Choroid plexus epithelial cell (primary cell): Measurements from ENCODE around the gene ZFP36L1.

Experiments
- DNase-seq: peaks from one replicate; pipeline ENCODE4 v3.0.0-alpha.2; 2010; ENCODE audit warnings: low read depth
- H3K4me3 ChIP-seq: 2 replicates; pipeline ENCODE4 v1.5.1; 2011; ENCODE audit warnings: low read depth, mild to moderate bottlenecking, control low read depth, low read length, moderate library complexity
- CTCF ChIP-seq: conservative IDR thresholded peaks from 2 replicates; pipeline ENCODE4 v1.5.1; 2011; ENCODE audit warnings: low read depth, mild to moderate bottlenecking, control low read depth, inconsistent platforms, low read length, moderate library complexity

ZFP36L1 gene

GRCh38 chr14:68791902-68792677 is 777 bp downstream of the ZFP36L1 start:
- no peak for DNase-seq
- no peak for TF ChIP-seq CTCF
- peak overlapping the region; percentile 98 for H3K4me3 ChIP-seq

DNA sequence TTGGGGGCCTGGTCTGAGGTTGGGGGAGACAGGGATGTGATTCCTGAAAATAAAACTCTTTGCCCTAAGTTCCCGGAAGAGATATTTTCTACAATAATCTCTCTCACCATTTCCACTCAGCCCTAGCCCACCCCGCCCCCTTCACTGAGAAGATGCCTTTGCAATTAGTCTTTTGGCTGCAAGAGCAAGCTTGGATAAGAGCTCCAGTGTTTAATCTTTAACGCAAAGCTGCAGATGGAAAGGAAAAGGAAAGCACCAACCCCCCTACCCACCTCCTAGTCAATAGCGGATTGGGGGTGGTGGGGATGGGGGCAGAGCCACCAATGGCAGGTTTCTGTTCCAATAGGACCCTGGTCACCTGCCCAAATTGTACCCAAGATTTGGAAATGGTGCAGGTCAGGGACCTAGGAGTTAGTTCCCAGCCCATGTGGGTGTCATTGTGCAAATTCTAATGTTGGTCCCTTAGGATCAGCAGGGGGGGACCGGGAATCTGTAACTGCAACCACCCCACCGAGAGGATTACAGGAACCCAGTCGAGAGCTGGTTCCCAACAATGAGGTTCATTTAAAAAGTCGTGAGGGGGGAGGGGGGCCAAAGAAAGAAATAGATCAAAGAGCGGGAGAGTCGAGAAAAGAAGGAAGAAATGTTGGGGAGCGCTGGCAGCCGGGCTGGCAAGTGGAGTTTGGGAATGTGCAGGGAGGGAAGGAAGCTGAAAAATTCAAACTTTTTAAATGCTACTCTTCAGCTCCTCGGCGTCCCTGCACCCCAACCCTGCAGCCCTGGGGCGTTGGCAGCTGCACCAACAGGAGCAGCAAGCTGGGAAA is 1.6 kb downstream of the ZFP36L1 start:
- TF ChIP-seq CTCF = no peak
- peak overlapping the region; percentile 98 for H3K4me3 ChIP-seq
- peak; percentile 57 for DNase-seq

- TF ChIP-seq CTCF = no peak
- no peak for DNase-seq
Observed at GRCh38 chr14:68790644-68791077, 2.2 kb downstream of the ZFP36L1 start.

GRCh38 chr14:68789821-68790643 is 2.8 kb downstream of the ZFP36L1 start:
- H3K4me3 ChIP-seq = peak overlapping the region; percentile 98
- peak; percentile 1 for TF ChIP-seq CTCF
- DNase-seq = no peak

More at GRCh38 chr14:68790644-68791077, 2.2 kb downstream of the ZFP36L1 start:
- peak overlapping the region; percentile 98 for H3K4me3 ChIP-seq

DNA sequence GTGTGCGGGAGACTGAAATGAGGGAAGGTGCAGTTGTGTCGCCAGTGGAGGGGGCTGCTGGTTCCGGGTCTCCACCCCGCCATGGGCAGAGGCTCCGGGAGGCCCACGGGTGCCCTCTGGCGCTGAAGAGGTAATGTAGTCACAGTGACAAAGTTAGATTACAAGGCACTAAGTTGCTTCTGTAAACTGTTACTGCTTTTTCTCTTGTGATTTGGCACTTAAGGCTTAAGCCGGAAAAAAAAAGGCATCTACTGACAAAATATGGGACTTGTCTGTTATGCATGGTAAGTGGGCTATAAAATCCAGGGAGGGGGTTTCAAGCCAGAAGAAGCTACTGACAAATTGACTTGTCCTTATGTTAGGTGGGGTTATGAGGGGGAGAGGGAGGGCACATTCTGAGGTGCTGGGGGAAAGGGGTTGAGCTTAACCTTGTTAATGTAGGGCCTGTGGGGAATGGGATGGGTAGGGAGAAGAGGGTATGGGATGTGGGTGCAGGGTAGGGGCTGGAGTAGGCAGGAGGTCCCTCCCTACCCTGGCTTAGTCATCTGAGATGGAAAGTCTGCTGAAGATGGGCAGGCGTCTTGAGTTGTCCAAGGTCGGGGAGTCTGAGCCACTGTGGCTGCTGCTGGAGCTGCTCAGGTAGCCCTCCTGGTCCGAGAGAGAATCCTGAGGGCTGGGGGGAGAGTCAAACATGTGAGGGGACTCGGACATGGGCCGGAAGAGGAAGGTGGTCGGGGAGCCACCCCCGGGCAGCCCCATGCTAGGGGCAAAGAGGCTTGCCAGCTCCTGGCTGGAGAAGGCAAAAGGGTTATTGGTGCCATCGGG is 3.7 kb downstream of the ZFP36L1 start:
- peak; percentile 80 for TF ChIP-seq CTCF
- peak overlapping the region; percentile 98 for H3K4me3 ChIP-seq
- peak; percentile 81 for DNase-seq
